Fibroblast of mammary gland (primary cell): Measurements from ENCODE around the gene IGF2BP2.
A peak's percentile ranks its signal among the peaks of the same experiment; 100 is the strongest.
"Not testable (repeated sequence)": the region's sequence is repeated elsewhere in the genome, so short reads cannot be mapped to it uniquely, and the experiment has no call there.

Source experiments
- DNase-seq: peaks from one replicate; pipeline ENCODE4 v3.0.0-alpha.2; 2010; ENCODE audit warnings: low read depth
- H3K4me3 ChIP-seq: 2 replicates; pipeline ENCODE4 v1.5.1; 2011; ENCODE audit warnings: low read depth, mild to moderate bottlenecking, low read length, moderate library complexity; ENCODE audit not compliant: control insufficient read depth
- CTCF ChIP-seq: conservative IDR thresholded peaks from 2 replicates; pipeline ENCODE4 v1.5.1; 2011; ENCODE audit warnings: low read depth, low read length, inconsistent platforms; ENCODE audit not compliant: control insufficient read depth, insufficient read depth

The IGF2BP2 gene

GRCh38 chr3:185807445-185808068, 17.3 kb downstream of the IGF2BP2 start:
- DNase-seq = peak; percentile 99
- H3K4me3 ChIP-seq = no peak overlapping the region
- no peak for TF ChIP-seq CTCF

GRCh38 chr3:185798831-185799110, 26.1 kb downstream of the IGF2BP2 start:
- not testable (repeated sequence) for DNase-seq, H3K4me3 ChIP-seq

- H3K4me3 ChIP-seq = no peak overlapping the region
- DNase-seq = no peak
- no peak for TF ChIP-seq CTCF
Measured at GRCh38 chr3:185797993-185798830, 26.6 kb downstream of the IGF2BP2 start.

- DNase-seq = no peak
- no peak for TF ChIP-seq CTCF
- no peak overlapping the region for H3K4me3 ChIP-seq
Measured at GRCh38 chr3:185797108-185797881, 27.5 kb downstream of the IGF2BP2 start.

DNA sequence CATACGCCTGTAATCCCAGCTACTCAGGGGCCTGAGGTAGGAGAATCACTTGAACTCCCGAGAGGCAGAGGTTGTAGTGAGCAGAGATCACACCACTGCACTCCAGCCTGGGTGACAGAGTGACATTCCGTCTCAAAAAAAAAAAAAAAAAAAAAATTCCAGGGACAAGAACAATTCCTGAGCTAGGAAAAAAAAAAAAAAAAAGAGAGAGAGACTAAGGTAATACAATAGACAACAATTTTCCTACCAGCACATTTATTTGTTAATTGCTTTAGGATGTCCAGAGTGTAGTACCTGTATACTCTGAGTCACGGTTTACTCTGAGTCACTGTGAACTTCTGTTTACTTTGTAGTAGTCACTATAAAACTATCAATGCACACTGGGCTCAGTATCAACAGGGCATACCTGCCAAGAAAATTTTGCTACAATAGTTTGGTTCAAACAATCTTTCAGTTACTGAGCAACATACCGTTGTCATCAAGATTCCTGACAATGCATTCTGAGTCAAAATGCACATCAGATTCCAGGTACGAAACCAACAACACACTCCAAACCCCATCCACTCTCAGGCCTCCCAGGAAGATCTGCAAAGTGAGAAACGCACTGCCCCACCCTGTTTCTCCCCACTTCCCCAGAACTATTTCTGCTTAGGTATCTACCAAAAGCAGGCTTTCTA, 28.3 kb downstream of the IGF2BP2 start:
- peak; percentile 86 for DNase-seq
- H3K4me3 ChIP-seq = no peak overlapping the region
- no peak for TF ChIP-seq CTCF

GRCh38 chr3:185793381-185793780, 31.5 kb downstream of the IGF2BP2 start:
- no peak for TF ChIP-seq CTCF
- no peak for DNase-seq

More at GRCh38 chr3:185793381-185793780, 31.5 kb downstream of the IGF2BP2 start:
- H3K4me3 ChIP-seq = no peak overlapping the region
